OCI-LY1 (cell line): ENCODE data around the gene LZTR1.

ENCODE experiments used
- H2AFZ ChIP-seq: fragments of 200-600 bp; sonication (generic), shearing (Covaris generic); 2 replicates; pipeline ENCODE4 v1.6.0; 2014; ENCODE audit warnings: antibody characterized with exemption, mild to moderate bottlenecking, low read length
- H3F3A ChIP-seq: fragments of 200-600 bp; sonication (generic), shearing (Covaris generic); 2 replicates; pipeline ENCODE4 v1.6.0; 2014; ENCODE audit warnings: mild to moderate bottlenecking, antibody characterized with exemption, low read length, moderate library complexity; ENCODE audit not compliant: insufficient read depth
- H3K27ac ChIP-seq: fragments of 200-600 bp; sonication (generic); 2 replicates; pipeline ENCODE4 v1.5.1; 2014; ENCODE audit warnings: low read length, mixed run types, mild to moderate bottlenecking, low read depth; ENCODE audit not compliant: poor library complexity, severe bottlenecking
- H3K27me3 ChIP-seq: fragments of 200-600 bp; sonication (generic); 2 replicates; pipeline ENCODE4 v1.6.0; 2014; ENCODE audit warnings: antibody characterized with exemption, mild to moderate bottlenecking, low read length, moderate library complexity; ENCODE audit not compliant: insufficient read depth
- H3K36me3 ChIP-seq: fragments of 200-600 bp; sonication (generic); 2 replicates; pipeline ENCODE4 v1.6.1; 2014; ENCODE audit warnings: mild to moderate bottlenecking, antibody characterized with exemption, low read length, moderate library complexity, mixed read lengths; ENCODE audit not compliant: insufficient read depth
- H3K4me1 ChIP-seq: fragments of 200-600 bp; sonication (generic); 2 replicates; pipeline ENCODE4 v1.5.1; 2014; ENCODE audit warnings: mild to moderate bottlenecking, low read length, moderate library complexity; ENCODE audit not compliant: insufficient read depth, severe bottlenecking
- H3K4me2 ChIP-seq: fragments of 200-600 bp; sonication (generic), shearing (Covaris generic); 2 replicates; pipeline ENCODE4 v1.6.1; 2014; ENCODE audit warnings: low read length
- H3K4me3 ChIP-seq: fragments of 200-600 bp; sonication (generic); 2 replicates; pipeline ENCODE4 v1.5.1; 2014; ENCODE audit warnings: low read length, low read depth, mild to moderate bottlenecking, mixed read lengths; ENCODE audit not compliant: poor library complexity, severe bottlenecking
- H3K79me2 ChIP-seq: fragments of 200-600 bp; shearing (Covaris generic); 2 replicates; pipeline ENCODE4 v1.6.1; 2016; ENCODE audit warnings: mixed run types, low read length, mixed read lengths; ENCODE audit not compliant: insufficient read depth
- H3K9ac ChIP-seq: fragments of 200-600 bp; sonication (generic), shearing (Covaris generic); 2 replicates; pipeline ENCODE4 v1.6.1; 2014; ENCODE audit warnings: mild to moderate bottlenecking, low read length, mixed read lengths
- H3K9me2 ChIP-seq: fragments of 200-600 bp; sonication (generic), shearing (Covaris generic); 2 replicates; pipeline ENCODE4 v1.6.1; 2014; ENCODE audit warnings: low read depth, mild to moderate bottlenecking, low read length, mixed read lengths
- H3K9me3 ChIP-seq: fragments of 200-600 bp; shearing (Covaris generic); 2 replicates; pipeline ENCODE4 v1.6.1; 2014; ENCODE audit warnings: low read length, mixed read lengths
- H4K20me1 ChIP-seq: fragments of 200-600 bp; sonication (generic), shearing (Covaris generic); 2 replicates; pipeline ENCODE4 v1.6.0; 2016; ENCODE audit warnings: mild to moderate bottlenecking, low read length; ENCODE audit not compliant: insufficient read depth
- CTCF ChIP-seq: fragments of 200-600 bp; sonication (generic), shearing (Covaris generic); IDR thresholded peaks from 2 replicates; pipeline ENCODE4 v1.5.1; 2017; ENCODE audit warnings: mild to moderate bottlenecking, antibody characterized with exemption, low read length, moderate library complexity, mixed read lengths
- EZH2 ChIP-seq: fragments of 200-600 bp; sonication (generic), shearing (Covaris generic); IDR thresholded peaks from 2 replicates; pipeline ENCODE4 v1.8.0; 2017; ENCODE audit warnings: borderline replicate concordance, mixed run types, mild to moderate bottlenecking, antibody characterized with exemption, low read length, moderate library complexity, mixed read lengths

Gene LZTR1

GRCh38 chr22:20975541-20976290, 6.4 kb upstream of the LZTR1 start:
- H3K27me3 ChIP-seq: no peaks in the 10 kb centered on the region; the same call in 1 of the 2 replicates
- no peaks in the 10 kb centered on the region for H4K20me1 ChIP-seq
- H3K36me3 ChIP-seq: no peaks in the 10 kb centered on the region
- no peaks in the 10 kb centered on the region for H3F3A ChIP-seq
- H3K9me3 ChIP-seq: peaks cover 9% of the 10 kb centered on the region
- TF ChIP-seq EZH2 (no peak), CTCF (no peak)
- no peak overlapping the region for H2AFZ ChIP-seq
- H3K4me3 ChIP-seq: no peak overlapping the region
- no peaks in the 10 kb centered on the region for H3K9me2 ChIP-seq
- H3K27ac ChIP-seq: no peak overlapping the region
- H3K4me2 ChIP-seq: no peak overlapping the region
- H3K4me1 ChIP-seq: no peaks in the 10 kb centered on the region
- no peaks in the 10 kb centered on the region for H3K79me2 ChIP-seq
- H3K9ac ChIP-seq: no peak overlapping the region

DNA sequence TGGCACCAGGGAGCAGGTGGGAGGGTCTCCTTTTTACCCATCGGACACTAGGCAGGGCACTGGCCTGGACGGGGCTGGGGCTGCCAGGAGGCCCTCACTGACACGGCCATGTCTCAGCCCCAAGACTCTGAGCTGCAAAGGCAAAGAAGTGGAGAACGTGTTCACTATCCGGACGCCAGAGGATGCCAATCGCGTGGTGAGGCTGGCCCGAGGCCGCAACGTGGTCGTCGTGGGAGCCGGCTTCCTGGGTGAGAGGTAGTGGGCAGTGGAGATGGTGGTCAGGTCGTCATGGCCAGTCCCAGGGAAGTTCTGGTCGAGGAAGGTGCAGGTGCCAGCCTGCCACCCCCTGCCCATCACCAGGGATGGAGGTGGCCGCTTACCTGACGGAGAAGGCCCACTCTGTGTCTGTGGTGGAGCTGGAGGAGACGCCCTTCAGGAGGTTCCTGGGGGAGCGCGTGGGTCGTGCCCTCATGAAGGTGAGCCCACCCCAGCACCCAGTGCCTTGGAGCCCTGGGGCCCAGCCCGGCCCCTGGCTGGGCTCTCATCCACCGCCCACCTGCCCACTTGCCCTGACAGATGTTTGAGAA, 5.7 kb upstream of the LZTR1 start:
- Histone ChIP-seq H3K4me3 (no peak overlapping the region), H2AFZ (no peak overlapping the region), H3K4me2 (no peak overlapping the region), H3K9me2 (no peaks in the 10 kb centered on the region), H3K36me3 (no peaks in the 10 kb centered on the region), H3K9me3 (peaks cover 9% of the 10 kb centered on the region), H3K9ac (no peak overlapping the region), H3K27ac (no peak overlapping the region), H3K27me3 (no peaks in the 10 kb centered on the region; the same call in 1 of the 2 replicates), H3K79me2 (no peaks in the 10 kb centered on the region), H3K4me1 (peaks cover 6% of the 10 kb centered on the region), H4K20me1 (no peaks in the 10 kb centered on the region), H3F3A (no peaks in the 10 kb centered on the region)
- no peak for TF ChIP-seq EZH2

GRCh38 chr22:20977019-20977418, 5.1 kb upstream of the LZTR1 start:
- Histone ChIP-seq H3K9me3 (peaks cover 9% of the 10 kb centered on the region), H3K27ac (no peak overlapping the region), H4K20me1 (no peaks in the 10 kb centered on the region), H3F3A (no peaks in the 10 kb centered on the region), H3K9me2 (no peaks in the 10 kb centered on the region), H3K27me3 (no peaks in the 10 kb centered on the region; the same call in 1 of the 2 replicates), H3K9ac (no peak overlapping the region), H3K4me3 (no peak overlapping the region), H3K79me2 (no peaks in the 10 kb centered on the region), H3K4me2 (no peak overlapping the region), H3K4me1 (peaks cover 10% of the 10 kb centered on the region), H3K36me3 (no peaks in the 10 kb centered on the region), H2AFZ (no peak overlapping the region)
- TF ChIP-seq CTCF (no peak), EZH2 (no peak)
